Measurements from ENCODE around the gene RORB. TPM values are rescaled to one million over a fixed set of nuclear protein-coding genes. Genes with fewer than 3 reads are reported as not detected.

RORB gene
- total and polyA plus RNA-seq, 8 donors, result 0.05 to 0.40 (median 0.10) TPM

DNA sequence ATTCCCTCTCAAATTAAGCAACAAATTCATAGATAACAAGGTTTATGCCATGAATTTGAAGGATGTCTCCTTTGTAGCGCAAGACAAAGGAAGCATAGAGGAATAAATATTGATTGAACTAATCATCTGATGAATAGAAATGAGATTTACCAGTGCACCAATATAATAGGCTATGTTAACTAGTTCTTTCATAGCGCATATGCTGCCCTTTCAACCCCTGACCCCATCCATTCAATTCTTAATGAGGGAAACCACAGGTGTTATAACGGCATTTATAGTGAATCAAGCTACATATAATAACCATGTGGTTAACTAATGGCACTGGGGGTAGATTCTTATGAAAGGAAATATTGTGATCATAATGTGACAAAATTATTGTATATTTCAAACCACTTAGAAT, 6.5 kb downstream of the RORB start:
- Histone ChIP-seq H3K36me3 (no peaks in the 10 kb centered on the region), H3K9me3 (no peaks in the 10 kb centered on the region), H3K27me3 (peaks cover 0 to 20% (median 0%) of the 10 kb centered on the region in 4 donors), H3K4me1 (peaks cover 0 to 4% (median 2%) of the 10 kb centered on the region in 3 donors), H3K4me3 (no peak overlapping the region), H3K27ac (no peak overlapping the region)
- ATAC-seq (no peak), FAIRE-seq (no peak), DNase-seq (no peak)
- 64 to 82% methylated on average over 3 of the region's 3 CpGs for WGBS, 2 donors
- intact Hi-C loops (cut with DNase I), result no loop called here
- TF ChIP-seq, protein P1, sequence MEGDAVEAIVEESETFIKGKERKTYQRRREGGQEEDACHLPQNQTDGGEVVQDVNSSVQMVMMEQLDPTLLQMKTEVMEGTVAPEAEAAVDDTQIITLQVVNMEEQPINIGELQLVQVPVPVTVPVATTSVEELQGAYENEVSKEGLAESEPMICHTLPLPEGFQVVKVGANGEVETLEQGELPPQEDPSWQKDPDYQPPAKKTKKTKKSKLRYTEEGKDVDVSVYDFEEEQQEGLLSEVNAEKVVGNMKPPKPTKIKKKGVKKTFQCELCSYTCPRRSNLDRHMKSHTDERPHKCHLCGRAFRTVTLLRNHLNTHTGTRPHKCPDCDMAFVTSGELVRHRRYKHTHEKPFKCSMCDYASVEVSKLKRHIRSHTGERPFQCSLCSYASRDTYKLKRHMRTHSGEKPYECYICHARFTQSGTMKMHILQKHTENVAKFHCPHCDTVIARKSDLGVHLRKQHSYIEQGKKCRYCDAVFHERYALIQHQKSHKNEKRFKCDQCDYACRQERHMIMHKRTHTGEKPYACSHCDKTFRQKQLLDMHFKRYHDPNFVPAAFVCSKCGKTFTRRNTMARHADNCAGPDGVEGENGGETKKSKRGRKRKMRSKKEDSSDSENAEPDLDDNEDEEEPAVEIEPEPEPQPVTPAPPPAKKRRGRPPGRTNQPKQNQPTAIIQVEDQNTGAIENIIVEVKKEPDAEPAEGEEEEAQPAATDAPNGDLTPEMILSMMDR (IDR thresholded peaks at IDR 0.05), result no peak

DNA sequence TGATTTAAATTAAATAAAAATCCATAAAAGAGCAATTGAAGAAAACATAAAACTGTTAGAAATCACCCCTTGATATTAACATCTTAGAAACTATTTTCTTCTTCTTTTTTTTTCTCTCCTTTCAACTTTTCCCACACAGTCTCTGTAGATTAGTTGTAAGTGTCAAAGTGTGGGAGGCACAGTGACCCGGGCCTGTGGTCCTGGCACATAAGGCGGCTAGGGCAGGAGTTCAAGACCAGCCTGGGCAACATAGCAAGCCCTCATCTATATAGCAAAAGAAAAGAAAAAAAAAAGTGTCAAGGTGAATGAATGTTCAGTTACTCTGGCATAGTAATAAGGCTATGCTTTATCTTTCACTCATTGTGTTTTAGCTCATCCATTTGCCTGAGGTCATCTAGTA, 14.2 kb downstream of the RORB start:
- Histone ChIP-seq H3K4me3 (no peak overlapping the region), H3K36me3 (no peaks in the 10 kb centered on the region), H3K27ac (no peak overlapping the region), H3K9me3 (no peaks in the 10 kb centered on the region), H3K27me3 (no peaks in the 10 kb centered on the region), H3K4me1 (no peaks in the 10 kb centered on the region)
- TF ChIP-seq, protein P1 (IDR thresholded peaks at IDR 0.05), result no peak
- FAIRE-seq (no peak), DNase-seq (no peak), ATAC-seq (no peak)
- WGBS, 2 donors, result 71 to 82% methylated on average over 2 of the region's 2 CpGs
- intact Hi-C loops (cut with DNase I), result no loop called here

DNA sequence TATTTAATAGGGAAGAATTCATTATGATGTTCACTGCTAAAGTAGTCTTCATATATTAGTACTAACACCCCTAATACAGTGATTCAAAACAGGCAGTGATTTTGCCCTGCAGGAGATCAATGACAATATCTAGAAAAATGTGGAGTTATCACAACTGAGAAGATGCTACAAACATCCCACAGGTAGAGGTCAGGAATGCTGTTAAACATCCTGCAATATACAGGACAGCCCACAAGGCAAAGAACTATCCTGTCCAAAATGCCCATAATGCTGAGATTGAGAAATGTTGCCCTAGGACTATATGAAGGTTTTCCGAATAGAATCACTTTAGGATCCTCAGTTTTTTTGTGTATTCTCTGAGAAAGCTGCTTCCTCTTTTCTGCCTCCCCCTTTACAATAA, 15.3 kb downstream of the RORB start:
- intact Hi-C loops (cut with DNase I), result no loop called here

DNA sequence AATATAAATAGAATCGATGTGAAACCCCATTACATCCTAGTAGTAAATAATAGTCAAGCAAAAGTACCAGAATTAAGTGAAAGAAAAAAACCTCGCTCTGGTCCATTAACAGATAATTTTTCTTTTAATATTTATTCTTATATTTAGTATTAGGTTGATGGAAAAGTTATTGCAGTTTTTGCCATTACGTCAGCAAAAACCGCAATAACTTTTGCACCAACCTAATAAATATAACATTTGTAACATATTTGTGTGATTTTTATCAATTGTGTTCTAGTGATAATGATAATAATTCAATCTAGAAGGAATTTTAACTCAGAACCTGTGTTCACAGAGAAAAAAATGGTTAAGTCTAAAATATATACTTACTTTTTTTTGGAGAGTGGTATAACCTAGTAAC, 16.1 kb downstream of the RORB start:
- TF ChIP-seq, protein P1 (IDR thresholded peaks at IDR 0.05), result no peak
- FAIRE-seq (no peak), DNase-seq (no peak), ATAC-seq (no peak)
- Histone ChIP-seq H3K27me3 (no peaks in the 10 kb centered on the region), H3K4me1 (no peaks in the 10 kb centered on the region), H3K27ac (no peak overlapping the region), H3K36me3 (no peaks in the 10 kb centered on the region), H3K4me3 (no peak overlapping the region), H3K9me3 (no peaks in the 10 kb centered on the region)
- intact Hi-C loops (cut with DNase I), result no loop called here
- WGBS, 2 donors, result 58 to 68% methylated on average over 4 of the region's 4 CpGs

More for the DNA sequence above, 15.3 kb downstream of the RORB start:
- Histone ChIP-seq H3K9me3 (no peaks in the 10 kb centered on the region), H3K4me3 (no peak overlapping the region), H3K4me1 (no peaks in the 10 kb centered on the region), H3K27ac (no peak overlapping the region), H3K36me3 (no peaks in the 10 kb centered on the region), H3K27me3 (no peaks in the 10 kb centered on the region)
- TF ChIP-seq, protein P1 (IDR thresholded peaks at IDR 0.05), result no peak
- no peak for FAIRE-seq
- no peak for DNase-seq
- no peak for ATAC-seq
- WGBS, 2 donors, result 70 to 76% methylated on average over 1 of the region's 1 CpG

DNA sequence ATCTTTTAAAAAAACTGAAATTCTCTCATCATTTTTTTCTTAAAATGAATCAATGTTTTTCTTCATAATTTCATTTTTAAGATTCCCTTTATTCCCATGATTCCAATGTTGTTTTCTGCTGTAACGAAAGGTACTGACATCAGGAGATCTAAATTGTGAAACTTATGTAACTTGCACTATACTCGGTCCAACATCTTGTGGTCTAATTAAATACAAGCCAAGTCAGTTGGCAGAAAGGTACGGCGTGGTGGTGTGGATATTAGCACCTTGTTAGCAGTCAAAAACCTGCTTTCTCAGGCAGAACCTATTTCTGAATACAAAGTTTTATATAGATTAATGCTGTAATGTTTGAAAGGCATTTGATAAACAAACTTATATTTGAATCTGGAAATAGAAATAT, 20.1 kb downstream of the RORB start:
- Histone ChIP-seq H3K4me3 (no peak overlapping the region), H3K27ac (no peak overlapping the region), H3K9me3 (no peaks in the 10 kb centered on the region), H3K27me3 (no peaks in the 10 kb centered on the region), H3K36me3 (no peaks in the 10 kb centered on the region), H3K4me1 (no peaks in the 10 kb centered on the region)
- FAIRE-seq, result no peak
- no peak for ATAC-seq
- WGBS, 2 donors, result 62 to 68% methylated on average over 4 of the region's 4 CpGs
- intact Hi-C loops (cut with DNase I), result no loop called here
- no peak for DNase-seq
- TF ChIP-seq, protein P1 (IDR thresholded peaks at IDR 0.05), result no peak
